Measurements from ENCODE around the gene NABP2.

- no peak for TF ChIP-seq CTCF (IDR thresholded peaks at IDR 0.05)
- no peak for TF ChIP-seq ZFX (IDR thresholded peaks at IDR 0.05; ENCODE audit: borderline replicate concordance)
Observed at GRCh38 chr12:56243731-56244181, 19.6 kb downstream of the NABP2 start.

Measured in 22Rv1 (cell line).